DMS 273 treated with DMSO at 0.1 percent for 48 hours (cell line): Measurements from ENCODE around the gene PTCH2.

Experiments
- DNase-seq: peaks from one replicate; lab custom pipeline; 2025; lab: John Stamatoyannopoulos, UW

The PTCH2 gene, protein sequence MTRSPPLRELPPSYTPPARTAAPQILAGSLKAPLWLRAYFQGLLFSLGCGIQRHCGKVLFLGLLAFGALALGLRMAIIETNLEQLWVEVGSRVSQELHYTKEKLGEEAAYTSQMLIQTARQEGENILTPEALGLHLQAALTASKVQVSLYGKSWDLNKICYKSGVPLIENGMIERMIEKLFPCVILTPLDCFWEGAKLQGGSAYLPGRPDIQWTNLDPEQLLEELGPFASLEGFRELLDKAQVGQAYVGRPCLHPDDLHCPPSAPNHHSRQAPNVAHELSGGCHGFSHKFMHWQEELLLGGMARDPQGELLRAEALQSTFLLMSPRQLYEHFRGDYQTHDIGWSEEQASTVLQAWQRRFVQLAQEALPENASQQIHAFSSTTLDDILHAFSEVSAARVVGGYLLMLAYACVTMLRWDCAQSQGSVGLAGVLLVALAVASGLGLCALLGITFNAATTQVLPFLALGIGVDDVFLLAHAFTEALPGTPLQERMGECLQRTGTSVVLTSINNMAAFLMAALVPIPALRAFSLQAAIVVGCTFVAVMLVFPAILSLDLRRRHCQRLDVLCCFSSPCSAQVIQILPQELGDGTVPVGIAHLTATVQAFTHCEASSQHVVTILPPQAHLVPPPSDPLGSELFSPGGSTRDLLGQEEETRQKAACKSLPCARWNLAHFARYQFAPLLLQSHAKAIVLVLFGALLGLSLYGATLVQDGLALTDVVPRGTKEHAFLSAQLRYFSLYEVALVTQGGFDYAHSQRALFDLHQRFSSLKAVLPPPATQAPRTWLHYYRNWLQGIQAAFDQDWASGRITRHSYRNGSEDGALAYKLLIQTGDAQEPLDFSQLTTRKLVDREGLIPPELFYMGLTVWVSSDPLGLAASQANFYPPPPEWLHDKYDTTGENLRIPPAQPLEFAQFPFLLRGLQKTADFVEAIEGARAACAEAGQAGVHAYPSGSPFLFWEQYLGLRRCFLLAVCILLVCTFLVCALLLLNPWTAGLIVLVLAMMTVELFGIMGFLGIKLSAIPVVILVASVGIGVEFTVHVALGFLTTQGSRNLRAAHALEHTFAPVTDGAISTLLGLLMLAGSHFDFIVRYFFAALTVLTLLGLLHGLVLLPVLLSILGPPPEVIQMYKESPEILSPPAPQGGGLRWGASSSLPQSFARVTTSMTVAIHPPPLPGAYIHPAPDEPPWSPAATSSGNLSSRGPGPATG

DNA sequence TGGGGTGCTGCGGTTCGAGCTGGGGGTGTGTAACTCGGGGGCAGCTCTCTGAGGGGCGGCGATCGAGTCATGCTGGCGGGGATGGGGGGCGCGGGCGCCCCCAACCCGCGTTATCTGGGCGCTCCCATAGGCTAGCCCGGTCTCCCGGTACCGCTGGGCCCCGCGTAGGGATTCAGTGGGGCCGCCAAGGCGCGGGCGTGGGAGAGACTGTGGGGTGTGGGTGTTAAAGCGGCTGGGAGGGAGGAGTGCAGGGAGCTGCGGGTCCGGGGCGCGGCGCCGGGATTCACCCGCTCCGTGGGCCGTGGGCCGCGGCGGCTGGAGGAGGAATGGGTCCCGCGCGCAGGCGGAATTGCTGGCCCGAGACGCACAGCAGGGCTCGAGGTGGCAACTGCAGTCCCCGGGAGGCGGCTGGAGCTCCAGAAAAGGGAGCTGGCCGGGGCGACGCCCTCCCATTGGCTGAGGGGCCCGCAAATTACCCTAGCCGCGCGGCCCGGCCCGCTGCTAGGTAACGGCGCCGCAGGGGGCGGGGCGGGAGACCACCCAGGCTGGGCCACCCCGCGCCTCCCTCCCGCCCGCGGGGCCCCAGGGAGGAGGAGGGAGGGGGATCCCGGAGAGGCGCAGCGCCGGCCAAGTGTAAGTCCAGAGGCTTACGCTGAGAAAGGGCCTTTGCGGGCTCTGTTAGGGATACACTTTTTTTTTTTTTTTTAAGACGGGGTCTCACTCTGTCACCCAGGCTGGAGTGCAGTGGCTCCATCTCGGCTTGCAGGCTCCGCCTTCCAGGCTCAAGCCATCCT, at the start of gene PTCH2:
Gene PTCH2, minus strand, starts transcription at position 392 of the 794 bp plus-strand sequence. Its CDS starts 321 bp downstream, at position 71.
- peak; percentile 35 for DNase-seq

DNA sequence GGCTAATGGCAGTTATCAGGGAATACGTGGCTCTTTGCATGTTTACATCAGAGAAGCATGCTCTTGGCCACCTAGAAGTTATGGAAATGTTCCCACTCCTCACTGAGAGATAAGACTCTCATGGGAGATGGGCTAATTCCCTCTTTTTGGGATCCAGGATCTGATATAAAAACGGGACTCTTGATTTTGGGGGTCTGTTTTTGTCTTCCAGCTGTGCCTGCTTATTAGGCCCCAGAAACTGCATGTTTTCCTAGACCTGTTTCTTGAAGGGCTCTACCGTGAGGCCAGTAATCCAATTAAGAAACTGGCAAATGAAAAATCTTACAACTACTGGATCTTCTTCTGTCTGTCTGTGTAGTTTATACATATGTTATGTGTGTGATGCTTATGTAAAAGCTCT, 47.0 kb upstream of the PTCH2 start:
- DNase-seq, result no peak

DNA sequence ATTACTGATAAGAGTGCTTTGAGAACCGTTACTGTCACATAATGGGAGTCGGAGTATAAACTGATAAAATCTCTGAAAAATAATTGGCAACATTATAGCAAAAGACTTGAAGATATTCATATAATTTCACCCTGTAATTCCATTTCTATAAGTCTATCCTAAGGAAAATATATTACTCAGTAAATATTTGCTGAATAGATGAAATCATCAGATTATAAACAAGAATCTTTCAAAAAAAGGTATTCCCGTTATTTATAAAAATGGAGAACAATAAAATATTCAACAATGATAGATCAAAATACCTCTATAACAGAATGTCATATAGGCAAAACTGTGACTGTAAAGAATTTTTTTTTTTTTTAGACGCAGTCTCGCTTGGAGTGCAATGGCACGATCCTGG, 42.4 kb upstream of the PTCH2 start:
- DNase-seq, result no peak

DNA sequence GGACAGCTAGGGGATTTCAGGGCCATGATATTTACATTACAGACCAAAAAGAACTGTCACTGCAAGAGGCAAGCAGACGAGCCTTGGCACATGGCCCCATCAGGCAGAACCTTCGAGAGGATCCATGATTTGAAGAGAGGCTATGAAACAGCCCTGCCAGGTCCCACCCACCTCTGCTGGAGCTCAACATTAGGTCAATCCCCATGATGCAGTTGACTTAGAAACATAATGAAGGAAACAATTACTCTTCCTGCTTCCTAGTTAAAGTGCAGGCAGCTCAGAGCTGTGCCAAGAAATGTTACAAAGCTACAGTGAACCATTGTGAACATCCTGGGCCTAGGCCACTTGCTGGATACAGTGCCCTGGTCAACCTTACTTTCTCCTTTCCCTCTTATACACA, 41.7 kb upstream of the PTCH2 start:
- no peak for DNase-seq

DNA sequence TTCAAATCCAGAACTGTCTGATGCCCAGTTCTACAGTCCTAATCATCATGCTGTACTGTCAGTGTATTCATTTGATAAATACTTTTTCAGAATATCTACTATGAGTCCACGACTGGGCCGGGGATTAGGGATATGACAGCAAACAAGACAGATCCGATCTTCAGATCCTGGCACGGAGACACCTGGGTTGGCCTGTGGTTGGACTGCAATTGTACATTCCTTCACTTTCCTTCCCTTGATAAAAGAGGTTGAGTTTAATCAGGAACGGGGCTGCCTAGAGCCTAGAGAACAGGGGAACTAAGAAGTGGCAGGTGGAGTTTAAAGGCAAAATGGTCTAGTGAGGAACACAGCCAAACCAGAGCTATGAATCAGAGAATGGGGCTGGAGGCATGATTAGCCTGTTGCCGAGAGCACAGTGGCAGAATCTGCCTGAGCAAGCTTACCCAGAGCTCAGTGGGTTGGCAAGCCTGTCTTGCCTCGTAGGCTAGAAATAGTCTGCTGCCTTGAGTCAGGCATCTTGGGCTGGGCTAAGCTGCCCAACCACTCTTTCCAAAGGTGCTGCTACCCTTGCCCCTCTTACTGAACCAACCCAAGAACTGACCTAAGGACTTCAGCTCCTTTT, 38.1 kb upstream of the PTCH2 start:
- DNase-seq, result no peak

DNA sequence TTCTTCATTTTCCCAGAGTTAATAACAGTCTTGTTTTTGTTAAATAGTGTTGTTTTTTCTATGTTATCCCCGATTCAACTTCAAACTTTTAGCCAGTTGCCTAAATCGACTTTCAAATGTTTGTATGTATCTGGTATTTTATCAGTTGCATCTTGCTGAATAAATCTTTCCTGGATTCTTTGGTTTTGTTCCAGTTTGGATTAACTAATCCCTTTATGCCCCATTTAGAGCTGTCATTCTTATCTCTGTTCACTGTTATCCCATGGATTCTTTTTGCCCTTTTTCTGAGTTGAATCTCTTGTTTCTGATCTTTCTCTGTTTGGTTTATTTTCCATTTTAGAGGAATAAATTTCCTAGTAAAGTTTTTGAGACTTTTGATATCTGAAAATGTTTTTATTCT, 31.1 kb upstream of the PTCH2 start:
- DNase-seq, result no peak

DNA sequence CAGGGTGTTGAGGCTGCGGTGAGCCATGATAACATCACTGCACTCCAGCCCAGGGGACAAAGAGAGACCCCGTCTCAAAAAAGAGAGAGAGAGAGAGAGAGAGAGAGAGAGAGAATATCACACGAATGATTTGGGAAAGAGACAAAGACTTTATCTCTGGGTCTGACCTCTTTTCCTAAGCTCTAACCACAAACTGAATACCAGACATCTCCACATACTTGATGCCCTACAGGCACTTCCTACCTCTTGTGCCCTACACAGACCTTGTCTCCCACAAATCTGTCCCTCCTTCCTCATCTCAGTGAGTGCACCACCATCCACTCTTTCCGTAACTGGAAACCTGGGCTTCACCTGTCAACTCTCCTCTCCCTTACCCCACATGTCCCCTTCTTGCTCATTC, 27.0 kb upstream of the PTCH2 start:
- no peak for DNase-seq

DNA sequence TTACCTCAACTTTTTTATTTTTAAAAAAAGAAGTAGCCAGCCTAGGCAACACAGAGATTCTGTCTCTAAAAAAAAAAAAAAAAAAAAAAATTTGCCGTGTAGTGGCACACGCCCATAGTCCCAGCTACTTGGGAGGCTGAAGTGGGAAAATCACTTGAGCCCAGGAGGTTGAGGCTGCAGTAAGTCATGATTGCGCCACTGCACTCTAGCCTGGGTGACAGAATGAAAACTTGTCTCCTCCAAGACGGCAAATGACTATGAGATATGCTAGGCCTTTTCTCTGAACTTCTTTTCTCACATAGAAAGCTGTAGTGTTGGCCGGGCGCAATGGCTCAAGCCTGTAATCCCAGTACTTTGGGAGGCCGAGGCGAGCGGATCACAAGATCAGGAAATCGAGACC, 24.7 kb upstream of the PTCH2 start:
- no peak for DNase-seq

DNA sequence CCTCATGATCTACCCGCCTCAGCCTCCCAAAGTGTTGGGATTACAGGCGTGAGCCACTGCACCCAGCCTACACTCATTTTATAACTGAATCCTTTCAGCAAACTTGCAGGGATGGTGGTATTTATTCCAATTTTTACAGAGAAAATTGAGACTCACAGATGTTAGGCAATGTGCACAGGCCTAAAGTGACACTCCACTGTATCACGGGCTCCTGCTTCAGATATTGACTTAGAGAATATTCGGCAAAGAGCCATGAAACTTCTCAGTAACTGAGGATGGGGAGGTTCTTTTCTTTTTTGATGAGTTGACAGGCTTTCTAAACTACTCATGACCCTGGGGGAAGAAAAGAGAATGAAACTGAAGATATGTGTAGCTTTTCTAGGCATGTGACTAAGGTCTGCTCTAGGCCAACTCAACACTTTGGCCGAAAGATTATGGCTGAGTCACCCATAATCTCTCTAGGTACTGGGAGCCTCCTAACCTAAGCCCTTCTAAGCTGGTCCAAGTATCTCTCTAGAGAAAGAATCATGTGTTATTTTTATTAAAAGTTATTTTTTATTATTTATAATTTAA, 19.9 kb upstream of the PTCH2 start:
- no peak for DNase-seq

DNA sequence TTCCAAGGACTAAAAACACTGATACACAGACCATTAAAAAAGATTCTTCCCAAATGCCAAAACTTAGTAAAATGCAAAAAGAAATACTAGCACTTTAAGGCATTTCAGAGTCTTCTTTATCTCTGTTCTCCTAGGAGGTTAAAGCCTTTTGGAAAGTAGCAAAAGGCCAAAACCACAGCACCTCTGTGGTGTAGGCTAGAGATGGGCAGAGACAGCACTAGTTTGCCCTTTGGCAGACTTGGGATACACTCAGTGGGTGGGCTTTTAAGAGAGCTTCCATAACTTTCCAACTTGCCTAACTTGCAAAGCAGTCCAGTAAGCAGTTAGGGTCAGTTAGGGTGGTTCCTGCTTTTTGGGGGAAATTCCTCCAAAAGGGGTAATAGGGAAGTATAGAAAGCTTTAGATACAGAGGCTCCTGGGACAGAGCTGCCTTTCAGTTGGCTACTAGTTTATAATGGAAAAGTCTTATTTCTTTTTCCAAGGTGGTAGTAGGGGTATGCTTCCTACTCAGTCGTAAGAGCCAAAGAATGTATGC, 17.9 kb upstream of the PTCH2 start:
- no peak for DNase-seq

DNA sequence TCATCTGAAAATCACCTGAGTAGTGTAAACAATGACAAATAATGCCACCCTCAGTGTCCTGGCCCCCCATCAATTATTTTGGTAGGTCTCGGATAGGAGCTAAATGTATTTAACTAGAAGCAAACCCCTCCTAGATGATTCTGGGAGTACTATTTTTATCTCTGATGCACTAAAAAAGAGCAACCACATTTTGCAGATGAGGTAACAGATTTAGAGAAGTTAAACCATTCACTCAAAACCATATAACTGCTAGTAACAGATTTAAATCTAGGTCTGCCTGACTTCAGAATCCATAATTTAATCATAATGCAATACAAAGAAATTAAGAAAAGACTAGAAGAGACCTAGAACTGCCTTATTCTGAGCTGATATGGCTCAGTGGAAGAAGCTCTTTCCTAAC, 17.3 kb upstream of the PTCH2 start:
- no peak for DNase-seq

DNA sequence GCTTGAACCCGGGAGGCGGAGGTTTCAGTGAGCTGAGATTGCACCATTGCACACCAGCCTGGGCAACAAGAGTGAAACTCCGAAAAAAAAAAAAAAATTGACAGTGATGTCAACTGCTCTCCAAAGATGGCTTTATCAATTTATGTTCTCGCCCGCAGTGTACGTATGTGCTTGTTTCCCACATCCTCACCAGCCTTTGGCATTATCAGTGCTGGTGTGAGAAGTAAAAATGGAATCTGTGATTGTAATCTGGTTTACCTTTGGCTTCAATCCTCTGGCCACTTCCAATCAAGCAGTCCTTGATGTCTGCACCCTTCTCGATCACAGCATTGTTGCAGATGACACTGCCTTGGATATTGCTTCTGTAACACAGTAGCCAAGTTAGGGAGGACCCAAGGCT, 14.4 kb upstream of the PTCH2 start:
- DNase-seq, result no peak

DNA sequence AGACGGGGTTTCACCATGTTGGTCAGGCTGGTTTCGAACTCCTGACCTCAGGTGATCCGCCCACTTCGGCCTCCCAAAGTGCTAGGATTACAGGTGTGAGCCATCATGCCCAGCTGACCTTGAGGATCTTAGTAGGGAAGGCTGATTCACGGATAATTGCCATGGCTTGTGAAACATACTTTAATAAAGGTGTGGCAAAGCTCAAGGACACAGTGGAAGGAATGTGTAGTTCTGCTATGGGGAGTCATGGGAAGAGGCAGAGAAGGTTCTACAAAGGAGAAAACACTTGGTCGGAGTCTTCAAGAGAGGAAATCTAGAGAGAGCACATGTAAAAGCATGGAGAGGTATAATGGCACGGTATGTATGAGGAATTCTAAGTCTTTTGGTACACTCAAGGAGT, 12.7 kb upstream of the PTCH2 start:
- no peak for DNase-seq

DNA sequence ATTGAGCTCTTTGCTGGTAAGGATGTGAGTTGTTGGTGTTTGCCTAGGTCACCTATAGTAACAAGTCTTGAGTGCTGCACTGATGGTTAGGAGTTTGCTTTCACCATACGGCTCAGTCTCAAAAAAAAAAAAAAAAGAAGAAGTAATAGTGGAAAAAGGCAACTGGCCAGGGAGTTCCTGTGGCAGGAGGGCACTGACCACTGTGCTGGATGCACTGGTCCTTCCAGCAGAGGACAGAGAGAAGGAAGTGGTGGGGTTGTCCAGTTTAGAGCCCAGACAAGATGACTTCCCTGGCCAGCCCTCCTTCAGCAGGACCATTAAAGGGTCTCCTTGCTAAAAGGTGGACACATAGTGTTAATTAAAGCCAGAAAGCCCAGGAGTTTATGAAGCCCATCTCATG, 11.9 kb upstream of the PTCH2 start:
- DNase-seq, result no peak

DNA sequence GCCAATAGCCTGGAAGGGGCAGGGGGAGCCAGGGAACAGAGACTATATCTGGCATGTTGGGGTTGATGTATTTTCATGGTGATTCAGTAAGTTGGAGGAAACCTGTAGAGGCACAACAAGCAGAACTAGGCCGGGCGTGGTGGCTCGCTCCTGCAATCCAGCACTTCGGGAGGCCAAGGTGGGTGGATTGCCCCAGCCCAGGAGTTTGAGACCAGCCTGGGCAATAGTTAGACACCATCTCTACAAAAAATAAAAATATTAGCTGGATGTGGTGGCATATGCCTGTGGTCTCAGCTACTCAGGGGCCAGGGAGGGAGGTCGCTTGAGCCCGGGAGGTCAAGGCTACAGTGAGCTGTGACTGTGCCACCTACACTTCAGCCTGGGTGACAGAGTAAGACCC, 10.1 kb upstream of the PTCH2 start:
- no peak for DNase-seq

DNA sequence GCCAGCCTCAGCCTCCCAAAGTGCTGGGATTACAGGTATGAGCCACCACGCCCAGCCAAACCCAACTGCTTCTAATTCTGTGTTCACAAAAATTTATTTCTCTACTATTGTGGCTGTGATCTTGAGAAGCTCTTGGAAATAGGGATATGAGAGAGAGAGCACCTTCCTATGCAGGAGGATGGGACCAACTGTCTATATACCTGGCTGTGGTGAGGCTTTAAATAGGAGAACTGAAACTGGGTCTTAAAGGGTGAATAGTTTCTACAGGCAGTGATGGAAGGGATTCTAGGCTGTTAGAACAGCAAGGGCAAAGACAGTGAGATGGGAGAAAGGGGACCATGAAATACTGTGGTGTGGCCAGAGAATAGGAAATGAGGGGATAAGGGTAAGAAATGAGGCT, 8.3 kb upstream of the PTCH2 start:
- no peak for DNase-seq

DNA sequence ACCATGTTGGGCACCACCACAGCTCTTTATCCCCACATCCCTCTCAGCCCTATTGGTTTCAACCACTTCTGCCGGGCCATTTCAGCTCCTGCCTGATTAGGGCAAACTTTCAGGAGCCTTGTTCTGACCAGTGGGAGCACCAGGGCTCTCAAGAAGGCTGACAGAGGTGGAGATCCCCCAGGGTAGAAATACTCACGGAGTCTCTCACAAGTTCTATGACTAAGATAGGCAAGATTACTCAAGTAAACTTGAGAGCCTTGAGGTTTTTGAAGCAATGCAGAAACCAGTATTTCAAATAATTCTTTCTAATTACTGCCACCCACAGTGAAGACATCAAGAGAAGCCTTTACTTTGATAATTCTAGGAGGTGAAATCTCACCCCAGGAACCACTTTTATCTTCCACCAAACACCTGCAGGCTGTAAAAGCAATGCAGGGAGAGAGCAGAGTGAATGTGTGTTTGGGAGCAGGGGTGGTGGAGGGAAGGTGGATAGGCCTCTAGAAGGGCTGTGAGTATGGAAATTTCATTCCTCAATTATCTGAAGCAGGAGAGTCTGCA, 6.6 kb upstream of the PTCH2 start:
- DNase-seq, result no peak

DNA sequence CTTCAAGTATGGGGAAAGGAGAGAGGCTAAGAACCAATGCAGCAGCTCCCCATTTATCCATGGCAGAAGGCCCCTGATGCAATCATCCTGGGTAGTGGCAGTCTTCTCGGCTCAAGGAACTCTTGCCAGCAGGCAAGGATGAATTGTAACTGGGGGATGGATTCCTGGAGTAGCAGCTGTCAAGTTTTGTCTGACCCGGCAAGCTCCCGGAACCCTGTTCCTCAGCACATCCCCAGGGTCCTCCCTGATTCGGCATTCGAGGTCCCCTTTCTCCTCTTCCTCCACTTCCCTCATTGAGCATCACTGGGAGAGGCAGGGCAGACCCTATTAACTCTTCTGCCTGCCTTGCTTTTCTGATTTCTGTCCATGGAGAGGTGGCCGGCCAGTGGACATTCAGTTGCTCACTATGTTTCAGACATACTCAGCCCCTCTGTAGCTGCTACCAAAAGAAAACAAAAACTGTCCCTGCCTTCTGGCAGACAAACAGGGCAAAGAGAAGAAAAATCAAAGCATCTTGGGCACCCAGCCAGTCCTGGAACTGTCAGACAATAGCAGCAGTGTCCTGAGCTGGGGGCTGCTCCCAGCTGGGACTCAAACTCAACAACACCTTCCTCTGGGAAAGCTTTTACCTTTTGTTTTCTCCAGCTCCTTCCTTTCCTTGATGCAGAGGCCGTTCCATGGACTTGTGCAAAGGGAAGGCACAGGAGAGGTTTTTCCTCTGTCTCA, 5.6 kb upstream of the PTCH2 start:
- no peak for DNase-seq

DNA sequence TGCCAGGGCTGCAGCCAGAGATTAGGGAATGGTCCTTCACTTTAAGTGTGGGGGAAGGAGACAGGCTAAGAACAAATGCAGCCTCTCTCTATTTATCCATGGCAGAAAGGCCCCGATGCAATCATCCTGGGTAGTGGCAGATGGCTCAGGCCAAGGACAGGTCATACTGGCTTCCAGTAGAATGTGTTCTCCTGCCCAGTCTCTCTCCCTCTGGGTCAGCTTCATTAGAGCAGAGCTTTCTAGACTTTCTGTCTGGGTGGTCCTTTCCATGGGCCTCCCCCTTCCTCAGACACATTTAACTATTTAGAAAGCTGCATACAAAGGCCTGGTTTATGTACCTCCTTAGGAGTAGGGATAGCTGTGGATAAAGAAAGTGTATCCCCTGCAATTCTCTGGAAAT, 4.8 kb upstream of the PTCH2 start:
- DNase-seq, result no peak

DNA sequence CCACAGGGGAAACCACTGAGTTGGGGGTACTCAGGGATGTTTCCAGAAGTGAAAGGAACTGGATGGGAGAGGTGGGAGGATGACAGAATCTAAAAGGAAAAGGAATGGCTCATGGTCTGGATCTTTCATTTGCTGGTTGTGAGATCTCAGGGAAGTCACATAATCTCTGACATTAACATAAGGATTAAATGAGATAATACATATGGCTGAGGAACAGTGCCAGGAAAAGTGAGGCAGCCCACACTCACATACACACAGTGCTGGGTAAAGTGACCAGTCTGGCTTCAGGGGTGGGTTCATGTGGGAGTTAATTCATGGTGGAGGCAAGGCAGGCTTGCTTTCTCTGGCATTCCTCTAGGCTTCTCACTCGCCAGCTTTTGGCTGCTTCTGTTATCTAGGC, 3.9 kb upstream of the PTCH2 start:
- DNase-seq, result no peak
